ENCODE measurements around the gene OR52N4. TPM values are rescaled to one million over a fixed set of nuclear protein-coding genes. Genes with fewer than 3 reads are reported as not detected.

Gene OR52N4
- total RNA-seq, 1 donor from 2014 or later, result not detected

- H3K4me3 ChIP-seq, result no peak overlapping the region
- no peak for DNase-seq (ENCODE audit: extremely low spot score in 2 of 2)
- intact Hi-C loops (cut with DNase I), result no loop called here
- H3K9me3 ChIP-seq, result no peaks in the 10 kb centered on the region
- H3K4me1 ChIP-seq, result no peaks in the 10 kb centered on the region
- H3K36me3 ChIP-seq, result no peaks in the 10 kb centered on the region
- no peak overlapping the region for H3K27ac ChIP-seq
- no peaks in the 10 kb centered on the region for H3K27me3 ChIP-seq
- TF ChIP-seq CTCF (IDR thresholded peaks at IDR 0.05) (no peak), POLR2A (IDR thresholded peaks at IDR 0.05) (no peak), POLR2AphosphoS5 (IDR thresholded peaks at IDR 0.05; ENCODE audit: insufficient read depth in 1 of 2, low read depth in 1 of 2) (no peak)
Observed at GRCh38 chr11:5737091-5737490, 17.0 kb upstream of the OR52N4 start.

GRCh38 chr11:5737670-5738392, 16.2 kb upstream of the OR52N4 start:
- Histone ChIP-seq H3K27ac (no peak overlapping the region), H3K27me3 (no peaks in the 10 kb centered on the region), H3K9me3 (no peaks in the 10 kb centered on the region), H3K4me3 (no peak overlapping the region), H3K36me3 (no peaks in the 10 kb centered on the region), H3K4me1 (no peaks in the 10 kb centered on the region)
- intact Hi-C loops (cut with DNase I), result no loop called here
- TF ChIP-seq CTCF (IDR thresholded peaks at IDR 0.05) (no peak), POLR2A (IDR thresholded peaks at IDR 0.05) (no peak), POLR2AphosphoS5 (IDR thresholded peaks at IDR 0.05; ENCODE audit: insufficient read depth in 1 of 2, low read depth in 1 of 2) (no peak)
- DNase-seq (ENCODE audit: extremely low spot score in 2 of 2), result no peak

- H3K27ac ChIP-seq, result no peak overlapping the region
- TF ChIP-seq CTCF (IDR thresholded peaks at IDR 0.05) (no peak), POLR2A (IDR thresholded peaks at IDR 0.05) (no peak), POLR2AphosphoS5 (IDR thresholded peaks at IDR 0.05; ENCODE audit: insufficient read depth in 1 of 2, low read depth in 1 of 2) (no peak)
- no peaks in the 10 kb centered on the region for H3K27me3 ChIP-seq
- H3K36me3 ChIP-seq, result no peaks in the 10 kb centered on the region
- no peak for DNase-seq (ENCODE audit: extremely low spot score in 2 of 2)
- H3K4me1 ChIP-seq, result no peaks in the 10 kb centered on the region
- no peaks in the 10 kb centered on the region for H3K9me3 ChIP-seq
- intact Hi-C loops (cut with DNase I), result no loop called here
- no peak overlapping the region for H3K4me3 ChIP-seq
Observed at GRCh38 chr11:5738431-5738830, 15.6 kb upstream of the OR52N4 start.

GRCh38 chr11:5746614-5747013, 7.4 kb upstream of the OR52N4 start:
- Histone ChIP-seq H3K4me1 (no peaks in the 10 kb centered on the region), H3K27ac (no peak overlapping the region), H3K4me3 (no peak overlapping the region), H3K9me3 (no peaks in the 10 kb centered on the region), H3K36me3 (no peaks in the 10 kb centered on the region), H3K27me3 (no peaks in the 10 kb centered on the region)
- intact Hi-C loops (cut with DNase I), result no loop called here
- no peak for DNase-seq (ENCODE audit: extremely low spot score in 2 of 2)
- no peak for TF ChIP-seq CTCF (IDR thresholded peaks at IDR 0.05)
- no peak for TF ChIP-seq POLR2A (IDR thresholded peaks at IDR 0.05)
- TF ChIP-seq POLR2AphosphoS5 (IDR thresholded peaks at IDR 0.05; ENCODE audit: insufficient read depth in 1 of 2, low read depth in 1 of 2), result no peak

- Histone ChIP-seq H3K4me3 (no peak overlapping the region), H3K36me3 (no peaks in the 10 kb centered on the region), H3K27me3 (no peaks in the 10 kb centered on the region), H3K9me3 (no peaks in the 10 kb centered on the region), H3K27ac (no peak overlapping the region), H3K4me1 (no peaks in the 10 kb centered on the region)
- TF ChIP-seq POLR2A (IDR thresholded peaks at IDR 0.05) (no peak), POLR2AphosphoS5 (IDR thresholded peaks at IDR 0.05; ENCODE audit: insufficient read depth in 1 of 2, low read depth in 1 of 2) (no peak), CTCF (IDR thresholded peaks at IDR 0.05) (no peak)
- intact Hi-C loops (cut with DNase I), result no loop called here
- no peak for DNase-seq (ENCODE audit: extremely low spot score in 2 of 2)
Observed at GRCh38 chr11:5749836-5750235, 4.2 kb upstream of the OR52N4 start.
